Duodenal mucosa (tissue), 2 donors: ENCODE measurements around the gene RNF213.
"Not testable (repeated sequence)": the region's sequence is repeated elsewhere in the genome, so short reads cannot be mapped to it uniquely, and the experiment has no call there.

ENCODE experiments used
- H3K27ac ChIP-seq: one replicate; pipeline ENCODE4 v1.7.0; 2013; ENCODE audit warnings: low read depth, low read length
- H3K27me3 ChIP-seq, 2 donors: one replicate each; pipeline ENCODE4 v1.7.0; 2013; ENCODE audit warnings: low read length in 2 of 2, control low read depth in 1 of 2; ENCODE audit not compliant: insufficient read depth in 2 of 2, control insufficient read depth in 1 of 2
- H3K36me3 ChIP-seq, 2 donors: one replicate each; pipeline ENCODE4 v1.7.0; 2013; ENCODE audit warnings: low read length in 2 of 2, control low read depth in 1 of 2; ENCODE audit not compliant: insufficient read depth in 2 of 2, control insufficient read depth in 1 of 2
- H3K4me1 ChIP-seq, 2 donors: one replicate each; pipeline ENCODE4 v1.7.0; 2013; ENCODE audit warnings: low read length in 2 of 2, control low read depth in 1 of 2; ENCODE audit not compliant: insufficient read depth in 2 of 2, control insufficient read depth in 1 of 2
- H3K4me3 ChIP-seq, 2 donors: one replicate each; pipeline ENCODE4 v1.7.0; 2013; ENCODE audit warnings: low read length in 2 of 2, low read depth in 1 of 2
- H3K9ac ChIP-seq, 2 donors: one replicate each; pipeline ENCODE4 v1.7.0; 2013; ENCODE audit warnings: low read length in 2 of 2, low read depth in 1 of 2
- H3K9me3 ChIP-seq, 2 donors: one replicate each; pipeline ENCODE4 v1.7.0; 2013; ENCODE audit warnings: low read length in 2 of 2, control low read depth in 1 of 2; ENCODE audit not compliant: control insufficient read depth in 1 of 2

The RNF213 gene

DNA sequence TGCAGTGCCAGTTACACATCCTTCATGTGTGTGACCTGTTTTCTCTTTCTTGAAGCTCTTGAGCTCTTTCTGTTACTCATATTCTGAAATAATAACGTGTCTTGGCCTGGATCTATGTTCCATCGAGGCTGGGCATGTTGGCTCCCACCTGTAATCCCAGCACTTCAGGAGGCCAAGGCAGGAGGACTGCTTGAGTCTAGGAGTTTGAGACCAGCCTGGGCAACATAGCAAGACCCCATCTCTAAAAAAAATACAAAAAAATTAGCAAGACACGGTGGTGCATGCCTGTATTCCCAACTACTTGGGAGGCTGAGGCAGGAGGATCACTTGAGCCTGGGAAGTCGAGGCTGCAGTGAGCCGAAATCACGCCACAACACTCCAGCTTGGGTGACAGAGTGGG, 68.8 kb downstream of the RNF213 start:
- not testable (repeated sequence) for H3K27me3 ChIP-seq, H3K27ac ChIP-seq, H3K4me3 ChIP-seq, H3K9me3 ChIP-seq, H3K9ac ChIP-seq, H3K4me1 ChIP-seq
- H3K36me3 ChIP-seq = peaks cover 48 to 86% of the 10 kb centered on the region in 2 donors

- Histone ChIP-seq H3K4me1 (no peaks in the 10 kb centered on the region), H3K9me3 (no peaks in the 10 kb centered on the region), H3K27ac (no peak overlapping the region), H3K27me3 (no peaks in the 10 kb centered on the region), H3K36me3 (peaks cover 49 to 82% of the 10 kb centered on the region in 2 donors), H3K9ac (no peak overlapping the region), H3K4me3 (no peak overlapping the region)
Observed at GRCh38 chr17:80330276-80330675, 69.6 kb downstream of the RNF213 start.

DNA sequence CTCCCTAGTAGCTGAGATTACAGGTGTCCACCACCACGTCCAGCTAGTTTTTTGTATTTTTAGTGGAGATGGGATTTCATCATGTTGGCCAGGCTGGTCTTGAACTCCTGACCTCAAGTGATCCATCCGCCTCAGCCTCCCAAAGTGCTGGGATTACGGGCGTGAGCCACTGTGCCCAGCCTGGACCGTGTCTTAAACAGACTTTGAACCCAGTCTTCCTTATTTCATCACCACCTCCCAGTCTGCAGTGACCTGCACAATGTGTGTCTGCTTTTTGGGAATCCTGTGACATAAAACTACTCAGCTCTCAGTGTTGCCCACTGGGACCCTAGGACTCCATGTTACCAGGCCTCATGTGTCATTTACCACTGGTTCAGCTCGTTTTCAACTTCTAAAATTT, 70.3 kb downstream of the RNF213 start:
- not testable (repeated sequence) for H3K27ac ChIP-seq, H3K9me3 ChIP-seq, H3K9ac ChIP-seq, H3K27me3 ChIP-seq, H3K4me1 ChIP-seq, H3K4me3 ChIP-seq
- H3K36me3 ChIP-seq = peaks cover 49 to 84% of the 10 kb centered on the region in 2 donors

DNA sequence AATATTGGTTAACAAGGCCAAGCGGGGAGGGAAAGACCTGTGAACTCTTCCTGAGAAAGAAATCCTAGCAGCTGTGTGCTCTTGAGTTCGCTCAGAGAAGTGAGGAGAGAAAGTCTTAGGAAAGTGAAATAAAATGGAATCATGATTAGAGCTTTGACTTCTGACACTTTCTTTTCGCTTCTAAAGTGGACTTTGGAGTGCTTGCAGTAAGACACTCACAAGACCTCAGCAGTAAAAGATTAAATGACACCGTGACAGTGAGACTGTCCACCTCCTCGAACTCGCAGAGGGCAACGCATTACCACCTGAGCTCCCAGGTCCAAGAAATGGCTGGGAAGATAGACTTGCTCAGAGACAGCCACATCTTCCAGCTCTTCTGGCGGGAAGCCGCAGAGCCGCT, 71.2 kb downstream of the RNF213 start:
- Histone ChIP-seq H3K27me3 (no peaks in the 10 kb centered on the region), H3K9me3 (no peaks in the 10 kb centered on the region), H3K27ac (no peak overlapping the region), H3K4me1 (no peaks in the 10 kb centered on the region), H3K36me3 (peaks cover 50 to 83% of the 10 kb centered on the region in 2 donors), H3K9ac (no peak overlapping the region), H3K4me3 (no peak overlapping the region)

- no peak overlapping the region for H3K9ac ChIP-seq
- no peaks in the 10 kb centered on the region for H3K27me3 ChIP-seq
- no peak overlapping the region for H3K27ac ChIP-seq
- peaks cover 0 to 8% of the 10 kb centered on the region in 2 donors for H3K4me1 ChIP-seq
- peaks cover 44 to 79% of the 10 kb centered on the region in 2 donors for H3K36me3 ChIP-seq
- no peak overlapping the region for H3K4me3 ChIP-seq
- no peaks in the 10 kb centered on the region for H3K9me3 ChIP-seq
Observed at GRCh38 chr17:80337195-80337895, 76.7 kb downstream of the RNF213 start.

DNA sequence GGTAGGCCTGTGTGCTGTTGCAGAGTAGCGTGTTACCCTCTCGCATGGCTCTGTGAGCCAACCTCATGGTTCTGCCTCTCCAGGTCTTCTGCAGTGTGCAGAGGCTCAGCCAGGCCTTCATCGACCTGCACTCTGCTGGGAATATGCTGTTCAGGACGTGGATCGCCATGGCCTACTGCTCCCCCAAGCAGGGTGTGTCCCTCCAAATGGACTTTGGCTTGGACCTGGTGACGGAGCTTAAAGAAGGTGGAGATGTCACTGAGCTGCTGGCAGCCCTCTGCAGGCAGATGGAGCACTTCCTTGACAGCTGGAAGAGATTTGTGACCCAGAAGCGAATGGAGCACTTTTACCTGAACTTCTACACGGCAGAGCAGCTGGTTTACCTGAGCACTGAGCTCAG, 78.5 kb downstream of the RNF213 start:
- Histone ChIP-seq H3K4me1 (peaks cover 0 to 8% of the 10 kb centered on the region in 2 donors), H3K4me3 (no peak overlapping the region), H3K36me3 (peaks cover 44 to 81% of the 10 kb centered on the region in 2 donors), H3K9ac (no peak overlapping the region), H3K27me3 (no peaks in the 10 kb centered on the region), H3K27ac (no peak overlapping the region), H3K9me3 (no peaks in the 10 kb centered on the region)

DNA sequence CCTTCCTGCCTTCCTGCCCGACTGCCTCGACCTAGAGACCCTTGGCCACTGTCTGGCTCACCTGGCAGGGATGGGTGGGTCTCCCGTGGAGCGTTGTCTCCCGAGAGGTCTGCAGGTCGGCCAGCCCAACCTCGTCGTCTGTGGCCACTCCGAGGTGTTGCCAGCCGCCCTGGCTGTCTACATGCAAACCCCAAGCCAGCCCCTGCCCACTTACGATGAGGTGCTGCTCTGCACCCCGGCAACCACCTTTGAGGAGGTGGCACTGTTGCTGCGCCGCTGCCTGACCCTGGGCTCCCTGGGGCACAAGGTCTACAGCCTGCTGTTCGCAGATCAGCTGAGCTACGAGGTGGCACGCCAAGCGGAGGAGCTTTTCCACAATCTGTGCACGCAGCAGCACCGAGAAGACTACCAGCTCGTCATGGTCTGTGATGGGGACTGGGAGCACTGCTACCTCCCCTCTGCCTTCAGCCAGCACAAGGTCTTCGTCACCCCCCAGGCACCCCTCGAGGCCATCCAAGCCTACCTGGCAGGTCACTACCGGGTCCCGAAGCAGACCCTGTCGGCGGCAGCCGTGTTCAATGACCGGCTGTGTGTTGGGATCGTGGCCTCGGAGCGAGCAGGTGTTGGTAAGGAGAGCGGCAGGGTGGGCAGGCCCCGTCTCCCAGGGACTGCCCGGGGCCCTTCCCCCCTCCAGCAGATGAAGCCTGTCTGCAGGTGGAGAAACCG, 79.2 kb downstream of the RNF213 start:
- H3K9ac ChIP-seq = no peak overlapping the region
- H3K36me3 ChIP-seq = peaks cover 48 to 86% of the 10 kb centered on the region in 2 donors
- H3K27me3 ChIP-seq = no peaks in the 10 kb centered on the region
- H3K9me3 ChIP-seq = no peaks in the 10 kb centered on the region
- no peak overlapping the region for H3K4me3 ChIP-seq
- peaks cover 0 to 8% of the 10 kb centered on the region in 2 donors for H3K4me1 ChIP-seq
- no peak overlapping the region for H3K27ac ChIP-seq

DNA sequence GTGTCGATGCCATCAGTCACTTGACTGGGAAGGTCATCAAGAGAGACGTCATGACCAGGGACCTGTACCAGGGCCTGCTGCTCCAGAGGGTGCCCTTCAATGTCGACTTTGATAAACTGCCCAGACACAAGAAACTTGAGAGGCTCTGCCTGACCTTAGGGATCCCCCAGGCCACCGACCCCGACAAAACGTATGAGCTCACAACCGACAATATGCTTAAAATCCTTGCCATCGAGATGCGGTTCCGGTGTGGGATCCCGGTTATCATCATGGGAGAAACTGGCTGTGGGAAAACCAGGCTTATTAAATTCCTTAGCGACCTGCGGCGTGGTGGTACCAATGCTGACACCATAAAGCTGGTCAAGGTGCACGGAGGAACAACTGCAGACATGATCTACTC, 84.7 kb downstream of the RNF213 start:
- H3K9ac ChIP-seq = no peak overlapping the region
- no peaks in the 10 kb centered on the region for H3K4me1 ChIP-seq
- H3K9me3 ChIP-seq = no peaks in the 10 kb centered on the region
- H3K36me3 ChIP-seq = peaks cover 74 to 92% of the 10 kb centered on the region in 2 donors
- H3K27me3 ChIP-seq = no peaks in the 10 kb centered on the region
- H3K27ac ChIP-seq = no peak overlapping the region
- H3K4me3 ChIP-seq = no peak overlapping the region

- Histone ChIP-seq H3K4me3 (no peak overlapping the region), H3K9ac (no peak overlapping the region), H3K36me3 (peaks cover 74 to 95% of the 10 kb centered on the region in 2 donors), H3K9me3 (no peaks in the 10 kb centered on the region), H3K27me3 (no peaks in the 10 kb centered on the region), H3K4me1 (no peaks in the 10 kb centered on the region), H3K27ac (no peak overlapping the region)
Observed at GRCh38 chr17:80345841-80346497, 85.3 kb downstream of the RNF213 start.
